Epithelial cell of esophagus (primary cell): ENCODE results near the gene LRRC7.

Source experiments
- DNase-seq: peaks from one replicate; pipeline ENCODE4 v3.0.0; 2010; ENCODE audit warnings: low read depth
- H3K4me3 ChIP-seq: 2 replicates; pipeline ENCODE4 v1.5.1; 2011; ENCODE audit warnings: mild to moderate bottlenecking, low read length, control low read depth
- CTCF ChIP-seq: IDR thresholded peaks from 2 replicates; pipeline ENCODE4 v1.5.1; 2011; ENCODE audit warnings: low read depth, mild to moderate bottlenecking, low read length, control low read depth, inconsistent platforms; ENCODE audit not compliant: insufficient read depth; ENCODE audit errors: missing control alignments

LRRC7 gene

GRCh38 chr1:69967245-69967766 is 399.6 kb downstream of the LRRC7 start:
- H3K4me3 ChIP-seq, result no peak overlapping the region
- no peak for TF ChIP-seq CTCF
- no peak for DNase-seq

- no peak overlapping the region for H3K4me3 ChIP-seq
- no peak for TF ChIP-seq CTCF
- peak; percentile 28 for DNase-seq
These were observed 409.2 kb downstream of the LRRC7 start for GRCh38 chr1:69976896-69977295.

DNA sequence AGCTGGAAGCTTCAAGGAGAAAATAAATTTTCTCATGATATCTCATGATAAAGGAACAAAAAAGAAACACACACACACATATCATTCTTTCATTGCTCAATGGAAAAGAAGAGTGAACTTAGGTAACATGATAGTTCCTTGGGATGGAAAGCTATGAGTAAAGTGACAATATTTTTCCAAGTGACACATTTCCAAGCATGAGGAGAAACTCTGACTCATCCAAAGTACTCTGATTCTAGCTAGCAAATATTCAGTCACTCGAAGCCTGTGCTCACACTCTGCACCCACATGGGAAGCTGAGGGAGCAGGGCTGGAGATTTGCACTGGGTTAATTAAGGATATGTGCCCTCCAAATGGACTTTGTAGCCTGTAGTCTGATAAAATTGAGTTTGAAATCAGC is 415.3 kb downstream of the LRRC7 start:
- H3K4me3 ChIP-seq, result no peak overlapping the region
- no peak for TF ChIP-seq CTCF
- peak; percentile 10 for DNase-seq

GRCh38 chr1:69985376-69985775 is 417.7 kb downstream of the LRRC7 start:
- DNase-seq, result no peak
- H3K4me3 ChIP-seq, result no peak overlapping the region
- no peak for TF ChIP-seq CTCF

GRCh38 chr1:69985901-69986439 is 418.2 kb downstream of the LRRC7 start:
- H3K4me3 ChIP-seq, result no peak overlapping the region
- no peak for TF ChIP-seq CTCF
- no peak for DNase-seq

- DNase-seq, result no peak
- no peak overlapping the region for H3K4me3 ChIP-seq
- no peak for TF ChIP-seq CTCF
These were observed 420.2 kb downstream of the LRRC7 start for GRCh38 chr1:69987881-69988280.

DNA sequence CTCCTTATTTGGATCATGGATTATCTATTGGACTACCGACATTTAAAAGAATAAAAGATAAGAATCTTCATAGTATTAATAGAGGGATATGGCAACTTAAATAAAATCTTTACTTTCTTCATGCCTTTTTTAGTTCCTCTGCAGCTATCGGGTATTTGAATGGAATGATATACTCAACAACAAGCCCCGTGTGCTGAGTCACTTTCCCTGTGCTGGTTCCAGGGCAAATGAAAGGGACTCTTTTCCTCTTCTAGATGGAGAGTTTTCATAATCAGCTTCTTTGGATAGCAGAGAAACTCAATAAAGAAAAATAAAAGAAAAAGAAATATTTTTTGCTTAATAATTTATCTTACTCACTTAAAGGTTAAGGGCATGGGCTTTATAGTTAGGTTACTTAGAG is 423.9 kb downstream of the LRRC7 start:
- H3K4me3 ChIP-seq, result no peak overlapping the region
- no peak for TF ChIP-seq CTCF
- no peak for DNase-seq
